K562 (cell line): Measurements from ENCODE around the gene HYAL1. TPM values are rescaled to one million over a fixed set of nuclear protein-coding genes. Genes with fewer than 3 reads are reported as not detected.

ENCODE experiments used
- ATAC-seq: fragments of 200-7000 bp; cut with Tn5 transposase; 3 replicates; pipeline ENCODE4 v1.9.1; 2020; ENCODE audit warnings: moderate library complexity
- BruUV-seq: library from RNA; stranded (reverse); fragments of 400-500 nt; replicated peaks from 2 replicates; lab custom pipeline; 2021; lab: Mats Ljungman, UMichigan
- CTCF ChIA-PET: fragments of 300-600 bp; formaldehyde crosslinking; extraction: SDS; loops from one replicate; lab custom pipeline; 2021; ENCODE audit warnings: low intra/inter-chr PET ratio; lab: Yijun Ruan, JAX
- POLR2A ChIA-PET: fragments of 300-600, 350-650 bp; sonication (Branson Sonifier 250); formaldehyde crosslinking; extraction: SDS; loops from one replicate; lab custom pipeline; 2021; ENCODE audit warnings: antibody characterized with exemption, inconsistent platforms; lab: Yijun Ruan, JAX
- DNase-seq, 4 experiments: peaks; one replicate each; pipeline versions ENCODE4 v3.0.0 to v3.0.0-alpha.2; 2011 to 2018; ENCODE audit warnings: low spot score in 3 of 4, mixed read lengths in 3 of 4; ENCODE audit errors: extremely low read depth in 1 of 4
- FAIRE-seq: peaks from 2 replicates; lab custom pipeline; 2011; peaks lifted over from hg19 to GRCh38; lab: Jason Lieb, UNC
- H2AFZ ChIP-seq: 2 replicates; pipeline ENCODE4 v1.6.0; 2011; ENCODE audit warnings: low read depth, low read length, control low read depth, inconsistent platforms
- H3K27ac ChIP-seq: fragments of 200-600 bp; 3 replicates; pipeline ENCODE4 v1.8.0; 2011; ENCODE audit warnings: low read depth, mild to moderate bottlenecking, control low read depth, inconsistent platforms, low read length, moderate library complexity, mixed read lengths; ENCODE audit errors: extremely low read depth
- H3K27me3 ChIP-seq, 2 experiments: fragments of 300-600 bp in 1 of 2; 2 replicates in 1 of 2; 3 replicates in 1 of 2; pipeline versions ENCODE4 v1.6.0 to v1.8.0; 2011; ENCODE audit warnings: inconsistent platforms in 2 of 2, low read length in 2 of 2, mild to moderate bottlenecking in 1 of 2, mixed read lengths in 1 of 2, moderate library complexity in 1 of 2; ENCODE audit not compliant: control insufficient read depth in 2 of 2, insufficient read depth in 2 of 2
- H3K36me3 ChIP-seq: fragments of 300-600 bp; 3 replicates; pipeline ENCODE4 v1.8.0; 2011; ENCODE audit warnings: mild to moderate bottlenecking, low read length, inconsistent platforms; ENCODE audit not compliant: control insufficient read depth, insufficient read depth
- H3K4me1 ChIP-seq, 2 experiments: fragments of 200-600 bp in 1 of 2; replicated peaks in 1 of 2; 2 replicates in 1 of 2; 3 replicates in 1 of 2; pipeline versions ENCODE4 v1.5.1 to v1.8.0; 2011; ENCODE audit warnings: inconsistent platforms in 2 of 2, low read length in 2 of 2, mild to moderate bottlenecking in 1 of 2, mixed read lengths in 1 of 2, moderate library complexity in 1 of 2; ENCODE audit not compliant: control insufficient read depth in 2 of 2, insufficient read depth in 2 of 2
- H3K4me2 ChIP-seq: 2 replicates; pipeline ENCODE4 v1.6.1; 2011; ENCODE audit warnings: low read length, control low read depth, inconsistent platforms, mixed read lengths; ENCODE audit not compliant: insufficient read depth
- H3K4me3 ChIP-seq: fragments of 200-600 bp; sonication (generic), shearing (Covaris generic); 2 replicates; pipeline ENCODE4 v1.5.1; 2016; ENCODE audit warnings: control low read depth, inconsistent platforms
- H3K79me2 ChIP-seq: fragments of 200-600 bp; 3 replicates; pipeline ENCODE4 v1.8.0; 2011; ENCODE audit warnings: low read length, inconsistent platforms; ENCODE audit not compliant: control insufficient read depth, insufficient read depth
- H3K9ac ChIP-seq, 2 experiments: 2 replicates each; pipeline versions ENCODE4 v1.6.0 to v1.6.1; 2011; ENCODE audit warnings: low read depth in 2 of 2, low read length in 2 of 2, control low read depth in 1 of 2, inconsistent platforms in 1 of 2, mild to moderate bottlenecking in 1 of 2, mixed read lengths in 1 of 2; ENCODE audit not compliant: insufficient read depth in 1 of 2
- H3K9me1 ChIP-seq: one replicate; pipeline ENCODE4 v1.6.0; 2011; ENCODE audit warnings: inconsistent platforms, mild to moderate bottlenecking, low read length, moderate library complexity; ENCODE audit not compliant: control insufficient read depth, insufficient read depth
- H3K9me3 ChIP-seq: replicated peaks from 2 replicates; pipeline ENCODE4 v1.5.1; 2011; ENCODE audit warnings: low read depth, low read length, inconsistent platforms; ENCODE audit not compliant: control insufficient read depth, insufficient read depth
- H4K20me1 ChIP-seq: replicated peaks from 2 replicates; pipeline ENCODE4 v1.6.1; 2011; ENCODE audit warnings: low read length, inconsistent platforms, mixed read lengths; ENCODE audit not compliant: control insufficient read depth, insufficient read depth
- ARNT ChIP-seq, 2 experiments: fragments of 450-650 bp; IDR thresholded peaks; 2 replicates each; pipeline ENCODE4 v1.6.1; 2016; ENCODE audit warnings: mild to moderate bottlenecking in 1 of 2
- CBFA2T3 ChIP-seq: fragments of 450-650 bp; IDR thresholded peaks from 2 replicates; pipeline ENCODE4 v1.6.1; 2017
- CTBP1 ChIP-seq: fragments of 450-650 bp; IDR thresholded peaks from 2 replicates; pipeline ENCODE4 v1.6.1; 2016; ENCODE audit warnings: borderline replicate concordance
- DNMT1 ChIP-seq: fragments of 450-650 bp; IDR thresholded peaks from 2 replicates; pipeline ENCODE4 v1.6.1; 2016; ENCODE audit warnings: antibody characterized with exemption, mild to moderate bottlenecking
- DPF2 ChIP-seq: fragments of 450-650 bp; IDR thresholded peaks from 2 replicates; pipeline ENCODE4 v1.6.1; 2016
- EGR1 ChIP-seq: fragments of 450-650 bp; conservative IDR thresholded peaks from 2 replicates; pipeline ENCODE4 v1.6.1; 2017; ENCODE audit warnings: mild to moderate bottlenecking
- FOXA3 ChIP-seq, 2 experiments: fragments of 450-650 bp in 1 of 2; sonication (generic) in 1 of 2; formaldehyde crosslinking; IDR thresholded peaks in 1 of 2; conservative IDR thresholded peaks in 1 of 2; 2 replicates each; pipeline versions ENCODE4 v1.4.0 to v1.8.0; 2020 to 2022; ENCODE audit warnings: mild to moderate bottlenecking in 2 of 2, missing genetic modification reagents in 1 of 2
- GABPB1 ChIP-seq: sonication (generic); formaldehyde crosslinking; IDR thresholded peaks from 2 replicates; pipeline ENCODE4 v1.8.0; 2022; ENCODE audit warnings: mild to moderate bottlenecking, missing genetic modification reagents
- HDAC1 ChIP-seq, 2 experiments: fragments of 450-650 bp; IDR thresholded peaks; 2 replicates each; pipeline ENCODE4 v1.6.1; 2016 to 2017; ENCODE audit warnings: inconsistent platforms in 1 of 2, mild to moderate bottlenecking in 1 of 2, moderate library complexity in 1 of 2
- HMBOX1 ChIP-seq: sonication (generic); IDR thresholded peaks from 2 replicates; pipeline ENCODE4 v1.6.1; 2016
- HMG20A ChIP-seq: fragments of 450-650 bp; formaldehyde crosslinking; conservative IDR thresholded peaks from 2 replicates; pipeline ENCODE4 v1.4.0; 2020; ENCODE audit warnings: mild to moderate bottlenecking, mixed read lengths
- HNRNPL ChIP-seq: fragments of 200-400 bp; formaldehyde crosslinking; IDR thresholded peaks from 2 replicates; pipeline ENCODE4 v1.6.1; 2017; ENCODE audit warnings: low read depth, mild to moderate bottlenecking, low read length
- KDM1A ChIP-seq, 2 experiments: fragments of 450-650 bp; IDR thresholded peaks; 2 replicates each; pipeline ENCODE4 v1.6.1; 2016; ENCODE audit warnings: mild to moderate bottlenecking in 2 of 2
- MTF1 ChIP-seq: fragments of 250-450 bp; sonication (Bioruptor Pico); IDR thresholded peaks from 2 replicates; pipeline ENCODE4 v1.9.0; 2021; ENCODE audit warnings: moderate library complexity, mild to moderate bottlenecking, inconsistent platforms, borderline replicate concordance
- SAP30 ChIP-seq: fragments of 200-600 bp; sonication (generic); IDR thresholded peaks from 2 replicates; pipeline ENCODE4 v1.6.1; 2012; ENCODE audit warnings: borderline replicate concordance, low read depth, mild to moderate bottlenecking, moderate library complexity, low read length, control low read depth, inconsistent platforms; ENCODE audit not compliant: insufficient read depth, poor library complexity, severe bottlenecking
- SMAD4 ChIP-seq: fragments of 250-450 bp; sonication (Bioruptor Pico); conservative IDR thresholded peaks from 2 replicates; pipeline ENCODE4 v1.8.0; 2021; ENCODE audit warnings: inconsistent platforms, mild to moderate bottlenecking, moderate library complexity
- SRSF9 ChIP-seq: fragments of 200-400 bp; formaldehyde crosslinking; IDR thresholded peaks from 2 replicates; pipeline ENCODE4 v1.6.1; 2017; ENCODE audit warnings: low read depth, low read length, borderline replicate concordance
- STAT5A ChIP-seq: IDR thresholded peaks from 2 replicates; pipeline ENCODE4 v1.6.1; 2012; ENCODE audit warnings: low read length, inconsistent platforms, borderline replicate concordance
- THRAP3 ChIP-seq: fragments of 450-650 bp; IDR thresholded peaks from 2 replicates; pipeline ENCODE4 v1.6.1; 2016; ENCODE audit warnings: mild to moderate bottlenecking, inconsistent platforms, borderline replicate concordance
- ZC3H4 ChIP-seq: sonication (generic); formaldehyde crosslinking; IDR thresholded peaks from 2 replicates; pipeline ENCODE4 v1.9.0; 2021; ENCODE audit warnings: missing genetic modification reagents, borderline replicate concordance
- ZNF124 ChIP-seq: sonication (generic); formaldehyde crosslinking; IDR thresholded peaks from 2 replicates; pipeline ENCODE4 v1.8.1; 2022; ENCODE audit warnings: missing genetic modification reagents
- ZNF133 ChIP-seq: fragments of 250-450 bp; sonication (Bioruptor Pico); IDR thresholded peaks from 2 replicates; pipeline ENCODE4 v1.4.0; 2020; ENCODE audit warnings: mild to moderate bottlenecking
- ZNF644 ChIP-seq: fragments of 200-800 bp; sonication (Bioruptor generic); IDR thresholded peaks from 2 replicates; pipeline ENCODE4 v1.6.1; 2016; ENCODE audit warnings: low read depth, missing genetic modification characterization, missing compliant biosample characterization
- ZNF717 ChIP-seq: fragments of 250-450 bp; sonication (Bioruptor Pico); IDR thresholded peaks from 2 replicates; pipeline ENCODE4 v1.5.0; 2021
- WGBS: fragments of 100-300 bp; shearing (Covaris generic); methylation state at CpG from one replicate; pipeline ENCODE4 v1.1.6; 2016; ENCODE audit warnings: low coverage, mixed read lengths; ENCODE audit not compliant: insufficient coverage; ENCODE audit errors: missing lambda C conversion rate; 5-methylcytosine and 5-hydroxymethylcytosine counted together
- in situ Hi-C: fragments of 300-500 bp; cut with MboI; formaldehyde crosslinking; loops from 4 replicates; pipeline ENCODE4 v1.15.0; 2018; ENCODE audit warnings: inconsistent platforms, mixed read lengths
- intact Hi-C: fragments of 100-400 bp; cut with micrococcal nuclease; formaldehyde crosslinking; loops from 2 replicates; pipeline ENCODE4 v1.14.2; 2022
- polyA plus RNA-seq, 8 experiments: library from polyadenylated mRNA; depleted of rRNA in 4 of 8; stranded (reverse) in 5 of 8; unstranded in 3 of 8; fragments of >200 nt; fragmentation: Nextera tagmentation in 2 of 8; fragmentation: Illumina TruSeq in 1 of 8; extraction: Ambion mirVana in 2 of 8; extraction: Trizol in 1 of 8; gene quantifications; 2 replicates each; pipeline versions ENCODE4 v1.2.1 to v1.2.3, GENCODE V29; 2011 to 2014; ENCODE audit warnings: inconsistent platforms in 1 of 8, missing spikeins in 1 of 8
- total RNA-seq, 7 experiments: library from RNA; depleted of rRNA in 6 of 7; stranded (reverse); fragments of >200 nt in 6 of 7; fragmentation: Illumina TruSeq in 2 of 7; extraction: Trizol in 2 of 7; gene quantifications; 2 replicates each; pipeline versions ENCODE4 v1.2.1 to v1.2.3, GENCODE V29; 2011 to 2021; ENCODE audit warnings: low replicate concordance in 1 of 7

The HYAL1 gene
- total and polyA plus RNA-seq, 9 of the 15 experiments (the other 6 are each of a cell fraction or from before 2014, with no cell fraction given): 1.4 to 8.5 (median 4.7) TPM

GRCh38 chr3:50254577-50255250 is 48.7 kb downstream of the HYAL1 start (continued):
- no peak for TF ChIP-seq MTF1 (CRISPR knock-in tag)
- no peak for TF ChIP-seq HMG20A (CRISPR knock-in tag)
- 0 out of 2 replicates have a peak, but pooled peaks have one; percentile 27 for TF ChIP-seq GABPB1 (CRISPR knock-in tag)
- no peak for TF ChIP-seq THRAP3
- TF ChIP-seq STAT5A: no peak
- TF ChIP-seq, all 486 proteins: peak for 4

GRCh38 chr3:50251220-50251619 is 52.2 kb downstream of the HYAL1 start:
- intact Hi-C loops: no loop called here
- TF ChIP-seq EGR1: peak; percentile 84
- TF ChIP-seq HDAC1 (IDR thresholded peaks at IDR 0.05): peak in 1 of 2 experiments; percentile 73; a peak in 2 of 4 replicates
- TF ChIP-seq ZNF133: no peak
- TF ChIP-seq SMAD4: no peak
- peak; percentile 39; the same call in 1 of the 2 replicates for TF ChIP-seq DPF2
- TF ChIP-seq CBFA2T3: peak; percentile 81
- TF ChIP-seq FOXA3 (CRISPR knock-in tag; conservative IDR thresholded peaks at IDR 0.05 in 1 of 2, IDR thresholded peaks at IDR 0.05 in 1 of 2): no peak
- TF ChIP-seq CTBP1: no peak
- TF ChIP-seq SRSF9: no peak
- TF ChIP-seq ZC3H4 (CRISPR knock-in tag): no peak
- no peak for TF ChIP-seq HNRNPL
- TF ChIP-seq KDM1A (IDR thresholded peaks at IDR 0.05): peak; percentile 97 to 98
- TF ChIP-seq SAP30: no peak
- TF ChIP-seq ZNF644 (tag): no peak
- TF ChIP-seq ZNF124 (CRISPR knock-in tag): no peak
- TF ChIP-seq ZNF717 (CRISPR knock-in tag): no peak
- no peak for TF ChIP-seq HMBOX1
- TF ChIP-seq DNMT1: no peak
- TF ChIP-seq ARNT (IDR thresholded peaks at IDR 0.05): no peak

More at GRCh38 chr3:50251220-50251619, 52.2 kb downstream of the HYAL1 start:
- FAIRE-seq: peak; percentile 69
- in situ Hi-C loops: no loop called here
- Histone ChIP-seq H3K4me2 (no peak overlapping the region), H3K9ac (peak overlapping the region in 1 of 2 experiments; percentile 78; a peak in 2 of 4 replicates), H2AFZ (no peak overlapping the region), H3K4me1 (peaks cover 12 to 24% of the 10 kb centered on the region in 2 experiments), H3K9me3 (no peaks in the 10 kb centered on the region), H3K79me2 (peaks cover 13% of the 10 kb centered on the region), H4K20me1 (no peaks in the 10 kb centered on the region), H3K36me3 (peaks cover 11% of the 10 kb centered on the region; the same call in 2 of the 3 replicates), H3K9me1 (no peaks in the 10 kb centered on the region), H3K27ac (no peak overlapping the region), H3K27me3 (no peaks in the 10 kb centered on the region), H3K4me3 (no peak overlapping the region)
- DNase-seq: peak in 3 of 4 experiments; percentile 33 to 50 (median 46)
- ATAC-seq: no peak
- BruUV-seq: no TSS peak
- WGBS: 38% methylated on average over 5 of the region's 8 CpGs
- ChIA-PET CTCF (no interaction called here), POLR2A (no interaction called here)
